Measurements from ENCODE around the gene PRKAR1B.

Gene PRKAR1B

GRCh38 chr7:514242-514641 is 212.8 kb downstream of the PRKAR1B start:
- H3K27me3 Mint-ChIP-seq (ENCODE audit: low read depth, poor library complexity) = peaks cover 23% of the 10 kb centered on the region
- H3K4me1 Mint-ChIP-seq = peaks cover 48% of the 10 kb centered on the region
- H3K27ac Mint-ChIP-seq = no peak overlapping the region
- H3K4me3 Mint-ChIP-seq = no peak overlapping the region
- no peaks in the 10 kb centered on the region for H3K9me3 Mint-ChIP-seq
- TF ChIP-seq CTCF (IDR thresholded peaks at IDR 0.05) = no peak
- DNase-seq = no peak
- no peaks in the 10 kb centered on the region for H3K36me3 Mint-ChIP-seq (ENCODE audit: low read depth)

GRCh38 chr7:513521-514166 is 213.4 kb downstream of the PRKAR1B start:
- H3K4me1 Mint-ChIP-seq = peaks cover 48% of the 10 kb centered on the region
- H3K4me3 Mint-ChIP-seq = no peak overlapping the region
- no peaks in the 10 kb centered on the region for H3K9me3 Mint-ChIP-seq
- H3K27ac Mint-ChIP-seq = no peak overlapping the region
- H3K27me3 Mint-ChIP-seq (ENCODE audit: low read depth, poor library complexity) = peaks cover 23% of the 10 kb centered on the region
- DNase-seq = no peak
- no peak for TF ChIP-seq CTCF (IDR thresholded peaks at IDR 0.05)
- no peaks in the 10 kb centered on the region for H3K36me3 Mint-ChIP-seq (ENCODE audit: low read depth)

GRCh38 chr7:512541-513311 is 214.4 kb downstream of the PRKAR1B start:
- peaks cover 19% of the 10 kb centered on the region for H3K27me3 Mint-ChIP-seq (ENCODE audit: low read depth, poor library complexity)
- H3K27ac Mint-ChIP-seq = no peak overlapping the region
- peaks cover 44% of the 10 kb centered on the region for H3K4me1 Mint-ChIP-seq
- no peak for DNase-seq
- no peaks in the 10 kb centered on the region for H3K36me3 Mint-ChIP-seq (ENCODE audit: low read depth)
- no peak for TF ChIP-seq CTCF (IDR thresholded peaks at IDR 0.05)
- no peaks in the 10 kb centered on the region for H3K9me3 Mint-ChIP-seq
- H3K4me3 Mint-ChIP-seq = no peak overlapping the region

- H3K36me3 Mint-ChIP-seq (ENCODE audit: low read depth) = no peaks in the 10 kb centered on the region
- H3K27ac Mint-ChIP-seq = no peak overlapping the region
- no peaks in the 10 kb centered on the region for H3K9me3 Mint-ChIP-seq
- TF ChIP-seq CTCF (IDR thresholded peaks at IDR 0.05) = no peak
- no peak overlapping the region for H3K4me3 Mint-ChIP-seq
- peaks cover 16% of the 10 kb centered on the region for H3K27me3 Mint-ChIP-seq (ENCODE audit: low read depth, poor library complexity)
- no peak for DNase-seq
- peaks cover 42% of the 10 kb centered on the region for H3K4me1 Mint-ChIP-seq
These were observed 215.0 kb downstream of the PRKAR1B start for GRCh38 chr7:512146-512510.

- no peak for TF ChIP-seq CTCF (IDR thresholded peaks at IDR 0.05)
- Mint-ChIP-seq H3K36me3 (ENCODE audit: low read depth) (no peaks in the 10 kb centered on the region), H3K9me3 (no peaks in the 10 kb centered on the region), H3K4me3 (no peak overlapping the region), H3K4me1 (peaks cover 42% of the 10 kb centered on the region), H3K27ac (no peak overlapping the region), H3K27me3 (ENCODE audit: low read depth, poor library complexity) (peaks cover 16% of the 10 kb centered on the region)
- no peak for DNase-seq
These were observed 215.5 kb downstream of the PRKAR1B start for GRCh38 chr7:511476-512145.
